CD1c-positive myeloid dendritic cell (primary cell): Measurements from ENCODE around the gene TCN2.
"Not testable (repeated sequence)": the region's sequence is repeated elsewhere in the genome, so short reads cannot be mapped to it uniquely, and the experiment has no call there.

Experiments
- DNase-seq: peaks from one replicate; pipeline ENCODE4 v3.0.0-alpha.2; 2016; ENCODE audit errors: extremely low spot score

TCN2 gene

GRCh38 chr22:30643055-30643875, 36.3 kb downstream of the TCN2 start:
- no peak for DNase-seq

GRCh38 chr22:30646518-30647160, 39.7 kb downstream of the TCN2 start:
- no peak for DNase-seq

- no peak for DNase-seq
These were observed 40.6 kb downstream of the TCN2 start for GRCh38 chr22:30647536-30647935.

DNA sequence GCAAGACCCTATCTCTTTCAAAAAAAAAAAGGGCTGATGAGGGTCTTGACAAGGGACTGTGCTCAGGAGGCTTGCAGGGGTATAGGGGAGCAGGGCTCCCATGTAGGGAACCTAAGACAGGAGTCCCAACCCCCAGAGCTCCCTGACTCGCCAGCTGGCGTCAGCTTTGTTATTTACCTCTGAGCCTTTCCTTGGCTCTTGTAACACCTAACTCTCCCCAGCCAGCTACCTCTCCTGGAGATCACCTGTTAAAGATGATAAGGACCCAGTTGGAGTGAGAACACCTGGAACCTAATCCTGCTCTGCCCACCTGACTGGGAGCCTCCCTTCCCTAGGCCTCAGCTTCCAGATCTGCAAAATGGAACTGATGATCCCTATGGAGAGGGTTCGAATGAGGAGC, 41.9 kb downstream of the TCN2 start:
- no peak for DNase-seq

GRCh38 chr22:30649430-30650007, 42.5 kb downstream of the TCN2 start:
- peak; percentile 92 for DNase-seq

GRCh38 chr22:30650508-30651116, 43.6 kb downstream of the TCN2 start:
- no peak for DNase-seq

- DNase-seq: no peak
These were observed 45.9 kb downstream of the TCN2 start for GRCh38 chr22:30652852-30653251.

DNA sequence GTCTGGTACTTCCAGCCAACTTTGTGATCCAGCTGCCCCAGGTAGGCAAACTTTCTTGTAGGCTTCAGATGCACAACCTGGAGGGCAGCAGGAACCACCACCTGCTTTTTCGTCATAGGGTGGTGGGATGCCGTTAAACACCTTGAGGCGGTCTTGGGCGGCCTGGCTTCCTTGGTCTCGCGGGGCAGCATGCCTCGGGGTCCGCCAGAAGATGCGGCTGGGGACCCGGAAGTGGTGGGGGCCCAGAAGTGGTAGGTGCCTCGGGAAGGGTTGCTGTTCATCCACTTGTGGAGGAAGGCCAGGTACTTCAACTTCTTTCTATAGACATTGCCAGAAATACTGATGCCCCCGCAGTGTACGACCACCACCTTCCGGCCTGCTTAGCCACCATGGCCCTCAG, 47.4 kb downstream of the TCN2 start:
- no peak for DNase-seq

DNA sequence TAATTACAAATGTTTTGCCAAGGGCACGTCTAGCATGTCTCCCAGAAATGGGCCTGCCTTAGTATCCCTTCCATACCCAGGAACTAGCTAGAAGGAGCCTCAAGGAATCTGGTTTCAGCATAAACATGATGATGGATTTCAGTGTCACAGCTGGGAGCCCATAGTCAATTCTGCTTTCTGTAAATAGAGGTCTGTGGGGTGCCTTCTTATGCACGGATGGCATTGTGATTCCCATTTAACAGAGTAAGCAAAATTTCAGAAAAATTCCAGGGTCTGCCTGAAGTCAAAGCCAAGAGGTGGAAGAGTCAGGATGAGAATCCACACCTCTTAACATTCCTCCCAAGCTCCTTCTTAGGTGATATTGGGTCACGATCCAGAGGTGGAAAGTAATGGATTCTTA, 48.6 kb downstream of the TCN2 start:
- DNase-seq: no peak

DNA sequence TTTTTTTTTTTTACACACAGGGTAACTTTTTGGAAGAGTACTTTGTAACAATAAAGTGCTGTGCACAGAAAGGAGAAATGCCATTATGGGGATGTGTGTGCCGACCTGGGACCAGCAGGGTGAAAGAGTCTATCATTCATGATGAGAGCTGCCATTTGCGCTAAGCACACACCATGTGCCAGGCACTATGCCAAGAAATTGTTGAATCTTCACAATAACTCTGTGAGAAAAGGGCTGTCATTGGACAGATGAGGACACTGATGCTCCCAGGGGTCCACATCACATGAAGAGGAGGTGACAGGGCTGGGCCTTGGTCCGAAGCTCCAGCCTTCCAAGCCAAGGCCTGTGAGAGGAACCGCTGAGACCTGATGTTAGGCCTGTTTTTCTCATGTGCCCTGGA, 55.1 kb downstream of the TCN2 start:
- no peak for DNase-seq

DNA sequence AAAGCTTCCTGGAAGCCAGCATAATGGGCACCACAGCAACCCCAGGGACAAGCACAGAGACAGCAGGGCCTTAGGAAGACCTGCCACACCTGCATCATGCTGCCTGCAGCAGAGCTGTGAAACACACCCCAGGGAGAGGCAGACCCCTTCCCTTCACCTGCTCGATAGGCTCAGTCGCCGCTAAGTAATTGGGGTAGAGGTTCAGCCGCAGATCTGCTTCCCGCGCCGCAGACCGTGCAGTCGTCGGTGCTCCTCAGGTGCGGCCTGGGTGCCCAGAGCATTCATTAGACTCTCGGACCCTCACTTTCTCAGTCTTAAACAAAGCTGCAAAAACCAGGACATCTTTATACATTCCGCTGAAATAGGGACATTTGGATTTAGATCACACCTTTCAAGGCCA, 57.8 kb downstream of the TCN2 start:
- DNase-seq: no peak

DNA sequence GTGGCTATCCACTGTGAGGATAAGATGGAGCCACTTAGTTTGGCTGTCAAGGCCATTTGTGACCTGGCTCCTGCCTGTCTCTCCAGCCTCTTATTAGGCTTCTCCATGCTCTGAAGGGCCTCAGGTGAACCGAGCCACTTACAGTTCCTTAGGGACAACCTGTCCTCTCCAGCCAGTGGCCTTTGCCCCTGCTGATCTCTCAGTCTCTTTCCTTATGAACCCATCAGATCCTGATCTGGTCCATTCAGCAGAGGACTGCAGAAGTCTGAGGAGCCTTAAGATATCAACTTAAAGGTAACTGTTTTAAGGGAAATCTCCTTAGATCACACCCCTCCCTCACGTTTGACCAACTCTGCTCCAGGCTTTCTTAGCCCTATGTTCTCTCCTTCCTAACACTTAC, 58.3 kb downstream of the TCN2 start:
- DNase-seq: no peak

GRCh38 chr22:30665786-30666185, 58.8 kb downstream of the TCN2 start:
- DNase-seq: no peak

DNA sequence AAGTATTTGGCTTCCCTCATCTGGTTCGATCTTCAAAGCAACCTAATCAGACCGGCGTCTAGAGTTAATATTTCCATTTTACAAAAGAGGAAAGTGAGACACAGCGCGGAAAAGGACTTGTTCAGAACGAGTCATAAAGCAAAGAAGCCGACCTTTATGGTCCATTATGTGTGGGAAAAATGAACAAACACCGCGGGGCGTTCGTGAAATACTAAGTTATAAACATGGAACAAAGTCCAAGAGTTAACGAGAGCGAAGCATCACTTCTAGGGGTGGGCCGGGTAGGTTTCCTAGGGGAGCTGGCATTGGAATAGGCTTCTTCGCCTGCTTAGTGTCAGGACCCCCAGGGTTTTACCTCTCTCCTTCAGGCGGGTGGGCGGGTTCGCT, 60.1 kb downstream of the TCN2 start:
- no peak for DNase-seq

DNA sequence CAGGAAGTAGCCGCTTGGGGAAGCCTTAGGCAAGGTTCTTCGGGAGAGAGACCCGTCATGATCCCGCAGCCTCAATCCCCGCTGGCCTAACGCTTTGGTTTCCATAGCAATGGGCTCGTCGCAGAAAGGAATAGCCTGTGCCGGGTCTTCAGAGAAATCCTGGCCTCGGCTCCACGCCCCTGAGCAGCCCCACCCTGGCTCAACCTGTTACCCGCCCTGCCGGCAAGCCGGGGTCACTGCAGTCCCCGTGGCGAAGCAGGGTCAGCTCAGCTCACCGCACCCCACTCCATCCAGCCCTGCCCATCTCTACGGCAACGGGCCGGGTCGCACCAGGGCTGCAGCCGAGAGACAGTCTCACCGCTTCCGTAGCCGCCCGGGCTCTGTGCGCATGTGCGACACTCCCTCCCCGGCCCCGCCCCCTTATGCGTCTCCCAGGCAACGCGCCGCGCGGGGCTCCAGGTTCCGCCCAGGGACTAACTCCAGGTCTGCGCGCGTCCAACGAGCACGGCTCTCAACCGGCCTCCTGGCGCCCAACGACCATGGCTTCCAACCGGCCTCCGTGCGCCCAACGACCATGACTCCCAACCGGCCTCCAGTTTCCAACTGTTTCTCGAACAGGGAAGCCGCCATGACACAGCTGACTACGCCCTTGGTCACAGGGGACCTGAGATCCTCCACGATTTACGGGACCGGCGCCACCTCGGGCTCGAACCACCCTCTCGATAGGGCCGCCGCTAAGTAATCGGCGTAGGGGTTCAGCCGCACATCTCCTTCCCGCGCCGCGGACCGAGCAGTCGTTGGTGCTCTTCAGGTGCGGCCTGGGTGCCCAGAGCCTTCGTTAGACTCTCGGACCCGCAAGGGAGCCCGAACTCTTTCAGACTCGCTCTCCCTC, 60.8 kb downstream of the TCN2 start, which contains the start of gene DUSP18:
Gene DUSP18, minus strand, starts transcription at position 382 of the 892 bp plus-strand sequence. CDS start 3,872 bp downstream, outside the sequence.
- DNase-seq: peak; percentile 97

GRCh38 chr22:30668386-30668710, 61.4 kb downstream of the TCN2 start:
- DNase-seq: no peak

- no peak for DNase-seq
These were observed 64.1 kb downstream of the TCN2 start for GRCh38 chr22:30671071-30671470.

GRCh38 chr22:30673136-30673535, 66.2 kb downstream of the TCN2 start:
- no peak for DNase-seq

- no peak for DNase-seq
These were observed 67.5 kb downstream of the TCN2 start for GRCh38 chr22:30674482-30674881.

GRCh38 chr22:30675436-30675835, 68.5 kb downstream of the TCN2 start:
- DNase-seq: no peak

- DNase-seq: not testable (repeated sequence)
These were observed 69.6 kb downstream of the TCN2 start for GRCh38 chr22:30676565-30676964.
